ENCODE results near the gene COPS7B.
"Not testable (repeated sequence)": the region's sequence is repeated elsewhere in the genome, so short reads cannot be mapped to it uniquely, and the experiment has no call there.

The COPS7B gene

GRCh38 chr2:231786177-231786916 lies at the start of gene COPS7B:
Gene COPS7B, plus strand, starts transcription at chr2:231786445. Its CDS starts 2,126 bp downstream, at chr2:231788571.
- FAIRE-seq, result no peak

DNA sequence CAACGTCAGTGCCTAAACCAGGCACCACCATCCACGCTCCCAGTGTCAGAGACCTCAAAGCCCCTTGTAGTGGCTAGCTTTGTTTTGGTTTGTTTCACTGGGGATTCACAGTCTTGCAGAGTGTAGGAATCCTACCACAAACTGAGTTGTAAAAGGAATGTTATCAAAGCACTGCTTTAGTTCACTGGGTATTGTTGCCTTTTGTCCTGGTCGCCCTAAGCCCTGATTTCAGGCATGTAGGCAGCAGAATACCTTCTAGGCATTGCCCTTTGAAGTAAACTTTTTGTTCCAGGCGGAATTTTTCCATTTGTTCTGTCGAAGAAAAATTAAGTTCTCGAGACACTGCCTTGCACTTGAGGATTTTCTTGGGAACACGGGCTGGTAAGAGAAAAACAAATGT lies 48.5 kb upstream of the COPS7B start:
- FAIRE-seq, result no peak

DNA sequence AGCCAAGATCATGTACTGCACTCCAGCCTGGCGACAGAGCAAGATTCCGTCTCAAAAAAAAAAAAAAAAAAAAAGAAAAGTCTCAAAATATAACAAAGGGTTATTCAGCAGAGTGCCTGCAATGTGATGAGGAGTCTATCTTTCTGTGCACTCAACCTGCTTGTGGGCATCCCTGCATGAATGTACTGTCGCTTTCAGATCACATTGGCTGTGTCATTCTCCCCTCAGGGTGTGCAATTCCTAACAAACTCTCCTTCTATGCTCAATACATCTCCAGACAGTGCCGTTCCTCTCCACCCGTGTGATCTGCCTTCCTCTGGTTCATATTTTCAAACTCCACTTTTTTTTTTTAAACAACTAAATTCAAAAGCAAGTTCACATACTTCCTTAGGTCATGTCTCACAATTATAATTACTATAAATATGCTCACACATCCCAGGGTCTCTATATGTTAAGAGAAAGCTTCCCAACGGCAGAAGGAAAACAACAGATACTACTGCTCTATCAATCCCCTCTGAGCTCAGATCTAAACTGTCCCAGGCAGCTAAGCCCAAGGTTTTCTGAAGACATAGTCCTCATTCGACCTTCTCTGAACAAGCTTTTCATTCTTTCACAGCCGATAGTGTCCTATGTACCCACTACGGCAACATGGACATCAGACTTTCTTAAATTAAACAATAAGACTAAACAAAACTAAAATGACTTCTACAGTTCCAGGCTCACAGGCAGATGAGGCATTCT lies 42.7 kb upstream of the COPS7B start:
- FAIRE-seq, result no peak

- no peak for FAIRE-seq
Measured at GRCh38 chr2:231745303-231746038, 40.8 kb upstream of the COPS7B start.

- not testable (repeated sequence) for FAIRE-seq
Measured at GRCh38 chr2:231748153-231748896, 37.9 kb upstream of the COPS7B start.

GRCh38 chr2:231749016-231749415 lies 37.2 kb upstream of the COPS7B start:
- not testable (repeated sequence) for FAIRE-seq

- FAIRE-seq, result no peak
Measured at GRCh38 chr2:231751042-231751815, 35.0 kb upstream of the COPS7B start.

DNA sequence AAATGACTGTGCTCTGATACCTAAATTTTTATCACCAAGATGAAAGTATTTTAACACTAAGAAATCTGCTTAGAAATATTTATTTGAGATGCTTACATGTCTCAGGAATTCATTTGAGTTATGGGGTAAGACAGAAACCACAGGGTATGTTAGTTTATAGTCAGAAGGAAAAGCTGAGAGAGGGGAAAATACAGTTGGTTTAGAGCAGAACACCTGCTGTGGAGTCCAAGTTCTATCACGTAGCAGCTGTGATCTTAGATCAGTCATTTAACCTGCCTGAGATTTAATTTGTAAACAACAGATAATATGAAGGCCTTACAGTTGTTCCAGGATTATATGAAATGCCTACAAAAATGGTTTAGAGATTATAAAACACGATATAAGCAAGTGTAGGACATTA lies 34.2 kb upstream of the COPS7B start:
- FAIRE-seq, result no peak

DNA sequence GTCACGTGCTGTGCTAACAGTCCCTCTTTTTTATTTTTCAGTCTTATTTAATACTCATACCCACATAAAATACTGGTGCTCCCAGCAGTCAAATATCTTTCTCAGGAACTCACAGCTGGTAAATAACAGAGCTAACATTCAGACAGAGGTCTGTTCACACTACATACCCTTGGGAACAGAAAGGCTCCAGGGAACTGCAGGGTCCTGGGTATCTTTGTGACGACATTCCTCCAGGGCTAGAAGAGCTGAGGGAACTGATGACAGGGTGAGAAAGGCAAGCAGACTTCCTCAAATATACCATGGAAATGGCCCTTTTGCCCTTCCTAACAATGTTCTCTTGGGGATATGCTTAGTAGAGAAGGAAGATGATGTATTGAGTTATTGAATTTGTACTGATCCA lies 24.5 kb upstream of the COPS7B start:
- FAIRE-seq, result no peak

DNA sequence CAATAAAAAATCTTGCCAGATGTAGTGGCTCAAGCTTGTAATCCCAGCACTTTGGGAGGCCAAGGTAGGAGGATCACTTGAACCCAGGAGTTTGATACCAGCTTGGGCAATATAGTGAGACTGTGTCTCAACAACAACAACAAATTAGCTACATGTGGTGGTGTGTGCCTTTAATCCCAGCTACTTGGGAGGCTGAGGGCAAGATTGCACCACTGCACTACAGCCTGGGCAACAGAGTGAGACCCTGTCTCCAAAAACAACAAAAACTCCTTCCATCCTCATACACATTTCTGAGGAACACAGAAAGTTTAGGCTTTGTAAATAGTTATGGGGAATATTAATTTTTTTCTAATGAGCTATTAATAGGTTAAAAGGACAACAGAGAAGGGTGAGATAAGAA lies 22.1 kb upstream of the COPS7B start:
- no peak for FAIRE-seq

DNA sequence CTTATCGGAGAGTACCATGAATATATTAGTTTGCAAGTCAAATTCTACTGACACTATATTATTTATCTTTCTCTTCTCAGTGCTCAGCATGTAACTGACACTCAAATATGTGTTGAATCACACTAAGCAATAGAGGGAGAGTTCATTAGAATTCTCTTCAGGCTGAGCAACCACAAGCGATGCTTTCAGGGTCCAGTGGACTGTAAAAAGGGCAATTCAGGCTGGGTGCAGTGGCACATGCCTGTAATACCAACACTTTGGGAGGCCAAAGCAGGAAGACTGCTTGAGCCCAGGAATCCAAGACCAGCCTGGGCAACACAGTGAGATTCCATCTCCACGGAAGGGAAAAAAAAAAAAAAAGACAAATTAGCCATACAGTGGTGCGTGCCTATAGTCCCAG lies 21.5 kb upstream of the COPS7B start:
- FAIRE-seq, result no peak

- FAIRE-seq, result no peak
Measured at GRCh38 chr2:231765496-231765929, 20.7 kb upstream of the COPS7B start.

DNA sequence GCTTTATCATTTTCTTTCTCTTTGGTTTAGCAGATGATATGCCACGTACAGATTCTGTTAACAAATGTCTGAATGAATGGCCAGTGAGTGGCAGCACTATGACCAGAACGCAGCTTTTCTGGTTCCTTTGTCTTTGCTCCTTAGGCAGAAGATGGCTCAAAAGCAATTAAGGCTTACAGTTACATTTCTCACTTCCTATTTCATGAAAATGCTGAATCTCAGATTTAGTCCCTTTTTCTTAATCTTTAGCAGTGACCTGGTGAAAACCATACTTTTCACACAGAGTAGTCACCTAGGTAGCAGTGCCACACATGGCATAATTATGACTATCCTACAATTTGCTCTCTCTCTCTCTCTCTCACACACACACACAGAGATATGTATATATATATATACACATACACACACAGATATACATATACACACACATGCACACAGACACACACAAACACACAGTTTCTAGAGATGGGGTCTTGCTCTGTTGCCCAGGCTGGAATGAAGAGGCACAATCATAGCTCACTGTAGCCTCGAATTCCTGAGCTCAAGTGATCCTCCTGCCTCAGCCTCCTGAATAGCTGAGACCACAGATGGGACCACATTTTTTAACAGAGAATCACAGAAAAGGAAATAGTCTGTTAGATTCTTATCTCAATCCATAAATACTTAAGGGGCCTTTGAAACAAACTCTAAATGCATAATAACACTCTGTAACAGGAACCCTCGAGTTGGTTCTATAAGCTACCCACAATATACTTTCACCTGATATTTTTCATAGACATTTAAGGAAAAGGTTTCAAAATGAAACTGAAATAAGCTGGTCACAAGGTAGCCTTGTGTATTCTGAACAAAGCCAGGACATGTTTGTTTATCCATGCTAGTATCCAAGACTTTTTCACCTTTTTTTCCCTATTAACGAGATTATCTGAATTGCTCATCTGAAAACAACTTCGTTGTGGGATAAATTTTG lies 16.8 kb upstream of the COPS7B start:
- no peak for FAIRE-seq

- no peak for FAIRE-seq
Measured at GRCh38 chr2:231780123-231780908, 5.9 kb upstream of the COPS7B start.

DNA sequence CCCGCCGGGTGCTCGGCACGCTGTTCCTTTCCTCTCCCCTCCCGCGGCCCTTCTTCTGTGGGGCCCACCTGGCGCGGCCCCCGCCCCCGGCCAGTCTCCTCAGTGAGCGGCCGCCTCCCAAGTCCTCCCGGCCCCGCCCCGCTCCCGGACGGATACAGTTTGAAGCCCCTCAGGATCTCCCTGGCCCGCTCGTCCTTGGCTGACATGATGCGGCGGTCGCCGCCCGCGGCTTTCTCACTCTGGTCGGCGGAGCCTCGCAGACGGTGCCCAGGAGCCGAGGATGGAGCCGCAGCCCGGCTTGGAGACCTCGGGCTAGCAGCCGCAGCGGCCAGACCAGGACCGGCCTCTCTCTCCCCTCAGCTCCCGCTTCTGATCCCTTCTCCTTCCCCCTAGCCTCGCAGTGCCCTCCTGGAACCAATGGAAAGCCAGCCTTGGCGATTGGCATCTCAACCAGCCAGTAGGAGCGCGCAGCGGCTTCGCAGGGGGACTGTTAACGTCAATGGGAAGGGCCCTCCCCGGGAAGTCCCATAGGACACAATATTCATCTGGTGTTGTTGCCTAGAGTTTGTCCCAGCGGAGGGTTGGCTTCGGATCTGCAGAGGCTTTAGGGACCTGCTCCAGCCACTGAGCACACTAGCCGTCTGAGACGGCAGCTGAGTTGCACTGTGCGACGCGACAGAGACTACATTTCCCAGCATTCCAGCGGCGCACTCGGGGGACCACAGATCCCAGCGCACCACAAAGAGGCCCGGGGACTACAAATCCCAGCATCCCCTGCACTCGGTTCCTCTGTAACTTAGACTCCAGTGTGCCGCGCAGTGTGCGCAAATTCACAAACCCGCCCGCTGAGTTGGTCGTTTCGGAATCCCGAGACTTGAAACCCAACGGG lies 5.1 kb upstream of the COPS7B start, which contains the start of gene PDE6D:
Gene PDE6D (minus strand): TSS at position 374 of the 889 bp plus-strand sequence. CDS start 168 bp downstream, at position 206.
- FAIRE-seq, result peak; percentile 88

DNA sequence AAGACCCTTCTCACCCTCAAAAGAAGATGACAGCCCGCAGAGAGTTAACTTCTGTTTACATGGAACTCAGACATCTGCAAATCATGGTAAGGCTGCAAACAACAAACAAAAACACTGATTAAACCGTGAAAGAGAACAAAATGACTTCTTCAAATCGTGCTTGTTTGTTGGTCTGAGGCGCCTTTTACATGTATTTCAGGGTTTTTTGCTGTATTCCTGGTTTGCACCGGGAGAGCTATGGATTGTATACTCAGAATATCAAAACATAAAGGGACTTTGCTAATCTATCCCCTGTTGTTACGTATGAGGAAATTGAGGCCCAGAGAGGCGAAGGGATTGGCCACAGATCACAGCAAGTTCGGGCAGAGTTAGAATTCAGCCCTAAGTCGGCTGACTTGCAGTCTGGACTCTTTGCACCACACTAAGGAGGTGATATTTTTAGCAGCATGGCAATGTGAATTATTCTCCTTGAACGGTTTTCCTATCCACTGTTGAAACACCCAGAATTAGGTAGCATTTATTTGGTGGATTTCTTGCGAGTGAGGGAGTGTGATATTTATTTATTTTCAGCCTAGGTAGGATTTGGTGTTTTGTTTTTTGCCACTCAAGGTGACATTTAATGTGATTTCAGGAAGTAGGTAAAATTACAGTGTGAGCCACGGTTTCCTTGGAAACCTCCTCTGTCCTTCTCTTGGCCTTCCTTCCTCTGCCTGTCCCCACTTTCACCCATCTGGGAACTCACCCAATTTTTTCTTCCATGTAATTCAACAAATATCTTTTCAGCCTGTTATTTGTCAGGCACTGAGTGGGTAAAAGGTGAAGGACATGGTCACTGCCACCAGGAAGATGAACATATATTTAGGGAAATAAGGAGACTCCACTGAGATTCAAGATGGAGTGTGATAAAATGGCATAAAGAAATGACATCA lies 4.2 kb upstream of the COPS7B start:
- no peak for FAIRE-seq

DNA sequence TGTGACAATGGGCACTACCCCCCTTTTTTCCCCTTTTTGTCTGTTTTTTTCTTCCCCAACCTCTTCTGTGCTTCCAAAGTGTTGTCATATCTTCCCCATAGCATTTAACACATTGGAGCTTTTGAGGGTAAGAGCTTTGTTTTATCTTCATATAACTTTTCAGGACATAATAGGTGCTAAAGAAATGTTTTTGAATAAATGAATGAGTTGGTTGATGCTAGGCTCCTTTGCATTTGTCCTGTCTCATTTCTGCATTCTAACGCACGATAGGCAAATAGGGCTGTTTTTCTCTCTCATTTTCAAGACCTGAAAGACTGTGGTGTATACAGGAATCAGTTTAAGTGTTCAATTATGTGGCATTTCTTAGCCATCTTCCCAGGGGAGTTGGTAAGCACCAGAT lies 832 bp upstream of the COPS7B start:
- no peak for FAIRE-seq

DNA sequence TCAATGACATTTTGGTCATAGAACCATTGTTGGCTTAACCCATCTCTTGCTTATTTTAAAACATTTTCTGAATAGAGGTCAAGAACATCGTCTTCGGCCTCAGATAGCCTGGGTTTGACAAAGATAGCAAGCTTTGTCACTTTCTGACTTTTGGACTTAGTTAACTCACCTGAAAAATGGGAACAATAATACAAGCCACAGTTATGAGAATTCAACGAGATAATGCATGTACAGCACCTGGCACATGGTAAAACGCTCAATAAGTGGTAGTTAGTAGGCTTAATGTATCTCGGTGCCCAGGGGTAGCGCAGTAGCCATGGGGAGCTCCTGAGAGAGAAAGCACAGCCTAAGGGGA lies 446 bp upstream of the COPS7B start:
- no peak for FAIRE-seq

Measured in A204.1 (cell line).